ENCODE data around the gene RAET1G. TPM values are rescaled to one million over a fixed set of nuclear protein-coding genes. Genes with fewer than 3 reads are reported as not detected.
"Not testable (repeated sequence)": the region's sequence is repeated elsewhere in the genome, so short reads cannot be mapped to it uniquely, and the experiment has no call there.

RAET1G gene
- total RNA-seq, 1 donor from 2014 or later, result 0.20 TPM

- no peak for DNase-seq (ENCODE audit: low read depth in 2 of 2)
Measured at GRCh38 chr6:149913540-149914240, 9.2 kb downstream of the RAET1G start.

- DNase-seq (ENCODE audit: low read depth in 2 of 2), result no peak
Measured at GRCh38 chr6:149913085-149913484, 9.8 kb downstream of the RAET1G start.

GRCh38 chr6:149912680-149913079 lies 10.2 kb downstream of the RAET1G start:
- DNase-seq (ENCODE audit: low read depth in 2 of 2), result not testable (repeated sequence)

- DNase-seq (ENCODE audit: low read depth in 2 of 2), result no peak
Measured at GRCh38 chr6:149910721-149911151, 12.2 kb downstream of the RAET1G start.

- no peak for DNase-seq (ENCODE audit: low read depth in 2 of 2)
Measured at GRCh38 chr6:149909701-149910470, 13.0 kb downstream of the RAET1G start.

GRCh38 chr6:149908480-149908879 lies 14.4 kb downstream of the RAET1G start:
- DNase-seq (ENCODE audit: low read depth in 2 of 2), result not testable (repeated sequence)

- no peak for DNase-seq (ENCODE audit: low read depth in 2 of 2)
Measured at GRCh38 chr6:149907317-149907716, 15.6 kb downstream of the RAET1G start.

GRCh38 chr6:149906405-149906804 lies 16.5 kb downstream of the RAET1G start:
- no peak for DNase-seq (ENCODE audit: low read depth in 2 of 2)

GRCh38 chr6:149905911-149906371 lies 17.0 kb downstream of the RAET1G start:
- no peak for DNase-seq (ENCODE audit: low read depth in 2 of 2)

- no peak for DNase-seq (ENCODE audit: low read depth in 2 of 2)
Measured at GRCh38 chr6:149905371-149905910, 17.5 kb downstream of the RAET1G start.

GRCh38 chr6:149904661-149905370 lies 18.1 kb downstream of the RAET1G start:
- no peak for DNase-seq (ENCODE audit: low read depth in 2 of 2)

GRCh38 chr6:149903938-149904611 lies 18.8 kb downstream of the RAET1G start:
- no peak for DNase-seq (ENCODE audit: low read depth in 2 of 2)

GRCh38 chr6:149901444-149902140 lies 21.3 kb downstream of the RAET1G start:
- DNase-seq (ENCODE audit: low read depth in 2 of 2), result no peak

GRCh38 chr6:149900620-149901443 lies 22.1 kb downstream of the RAET1G start:
- DNase-seq (ENCODE audit: low read depth in 2 of 2), result no peak

GRCh38 chr6:149899926-149900619 lies 22.8 kb downstream of the RAET1G start:
- DNase-seq (ENCODE audit: low read depth in 2 of 2), result no peak

GRCh38 chr6:149899486-149899885 lies 23.4 kb downstream of the RAET1G start:
- DNase-seq (ENCODE audit: low read depth in 2 of 2), result no peak

- DNase-seq (ENCODE audit: low read depth in 2 of 2), result no peak
Measured at GRCh38 chr6:149898966-149899365, 24.0 kb downstream of the RAET1G start.

GRCh38 chr6:149897855-149898744 lies 24.8 kb downstream of the RAET1G start, which contains the start of gene RAET1E:
RAET1E (minus strand) TSS chr6:149898113; CDS start chr6:149890901, 7,212 bp downstream.
- no peak for DNase-seq (ENCODE audit: low read depth in 2 of 2)
